HG02852 (cell line): ENCODE measurements around the gene SPRED2.
"Not testable (repeated sequence)": the region's sequence is repeated elsewhere in the genome, so short reads cannot be mapped to it uniquely, and the experiment has no call there.

Source experiments
- ATAC-seq: cut with Tn5 transposase; IDR thresholded peaks from one replicate; pipeline ENCODE4 v1.9.1; 2021; ENCODE audit warnings: mild to moderate bottlenecking, moderate library complexity; ENCODE audit not compliant: unreplicated experiment

The SPRED2 gene

DNA sequence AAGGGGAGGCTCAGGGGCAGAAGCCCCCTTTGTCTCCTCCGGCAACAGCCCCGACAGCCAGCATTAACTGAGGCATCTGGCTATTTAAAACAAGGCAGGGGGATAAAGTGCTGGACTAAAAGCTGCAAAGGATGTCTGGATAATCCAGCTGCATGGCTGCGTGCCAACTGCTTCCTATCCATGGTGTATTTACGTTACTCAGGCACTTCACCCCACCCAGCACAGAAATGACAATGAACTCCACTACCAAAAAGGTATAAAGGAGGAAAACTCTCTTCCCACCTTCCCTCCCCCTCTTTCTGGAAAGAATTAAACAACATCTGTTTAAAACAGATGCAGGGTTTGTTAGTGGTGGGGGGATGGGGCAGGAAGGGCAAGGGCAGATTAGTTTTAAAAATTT lies 82.5 kb downstream of the SPRED2 start:
- ATAC-seq, result no peak

DNA sequence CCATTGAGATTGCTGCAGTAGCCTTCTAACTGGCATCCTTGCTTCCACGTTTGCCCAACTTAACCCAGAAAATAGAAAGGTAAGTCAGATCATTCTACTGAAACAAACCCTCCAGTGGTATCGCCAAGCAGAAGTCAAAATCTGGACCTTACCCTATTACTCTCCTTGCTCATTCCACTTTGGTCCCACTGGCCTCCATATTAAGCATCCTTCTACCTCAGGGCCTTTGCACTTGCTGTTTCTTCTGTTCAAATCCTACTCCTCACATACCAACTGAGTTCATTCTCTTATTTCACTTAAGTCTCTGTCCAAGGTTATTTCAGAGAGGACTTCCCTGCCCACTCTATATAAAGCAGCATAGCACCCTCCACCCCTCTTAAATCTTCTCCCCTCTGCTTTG lies 84.5 kb downstream of the SPRED2 start:
- no peak for ATAC-seq

DNA sequence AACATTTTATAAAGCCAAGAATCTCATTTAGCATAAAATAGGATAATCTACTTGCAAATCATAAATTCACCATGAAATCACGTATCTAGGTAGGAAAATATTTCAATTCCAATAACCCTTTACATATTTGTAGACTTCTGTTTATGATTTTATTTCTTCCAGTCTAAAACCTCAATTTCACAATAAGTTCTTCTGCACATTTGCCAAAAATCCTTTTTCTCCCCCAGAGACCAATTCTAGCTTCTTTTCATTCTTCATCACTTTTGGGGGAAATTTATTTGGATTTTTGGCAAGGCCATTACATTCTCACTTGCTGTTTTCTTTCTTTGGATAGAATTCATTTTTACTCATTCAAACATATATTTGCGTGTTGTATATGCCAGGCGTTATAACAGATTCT lies 86.8 kb downstream of the SPRED2 start:
- ATAC-seq, result no peak

DNA sequence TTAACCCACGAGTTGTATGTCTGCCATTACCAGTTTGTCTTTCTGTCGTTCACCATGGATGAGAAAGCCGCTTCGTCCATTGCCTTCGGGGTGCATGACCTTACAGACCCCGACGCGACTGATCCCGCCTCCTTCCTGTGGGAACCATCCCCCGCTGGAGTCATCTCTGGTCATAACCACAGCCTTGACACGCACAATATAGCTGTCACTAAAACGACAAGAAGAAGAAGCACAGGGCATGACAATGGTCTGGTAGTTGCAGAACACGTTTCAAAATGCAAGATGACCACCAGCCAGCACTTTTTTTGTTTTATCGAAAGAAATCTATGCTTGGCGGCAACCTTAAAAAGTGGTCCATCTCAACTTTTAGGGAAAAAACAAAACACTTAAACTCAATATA lies 87.7 kb downstream of the SPRED2 start:
- ATAC-seq, result no peak

DNA sequence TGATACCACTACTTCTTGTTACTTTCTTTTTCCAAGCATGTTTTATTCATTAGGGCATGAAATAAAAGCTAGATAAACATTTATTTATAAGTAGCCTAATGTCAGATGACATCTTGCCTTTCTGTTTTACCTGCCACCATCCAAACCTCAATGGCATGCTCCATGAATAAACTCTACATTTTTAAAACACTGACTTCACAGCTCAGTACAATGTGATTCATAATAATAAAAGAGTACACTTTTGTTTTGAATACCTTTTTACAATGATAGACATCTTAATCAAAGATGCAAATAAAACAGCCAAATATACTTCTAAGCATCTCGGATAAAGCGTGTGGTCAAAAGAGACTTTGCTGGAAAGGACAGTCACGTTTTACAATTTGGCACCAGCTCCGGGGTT lies 88.2 kb downstream of the SPRED2 start:
- ATAC-seq, result no peak

DNA sequence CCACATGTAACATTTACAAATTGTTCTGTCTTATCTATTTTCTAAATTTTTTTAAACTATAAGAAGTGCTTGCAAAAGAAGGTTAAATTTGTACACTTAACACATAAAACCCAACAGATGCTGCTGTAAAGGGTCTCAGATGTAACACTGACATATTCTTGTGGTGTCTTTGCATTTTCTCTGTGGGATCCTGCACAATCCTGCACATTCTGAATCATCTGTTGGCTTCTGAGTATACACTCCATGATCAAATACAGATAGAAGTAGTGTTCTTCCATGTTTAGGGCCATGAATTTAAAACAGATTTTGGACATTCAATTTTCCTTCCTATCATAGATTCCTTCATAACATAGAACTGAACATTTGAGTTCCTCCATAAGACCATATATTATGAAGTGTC lies 89.0 kb downstream of the SPRED2 start:
- no peak for ATAC-seq

DNA sequence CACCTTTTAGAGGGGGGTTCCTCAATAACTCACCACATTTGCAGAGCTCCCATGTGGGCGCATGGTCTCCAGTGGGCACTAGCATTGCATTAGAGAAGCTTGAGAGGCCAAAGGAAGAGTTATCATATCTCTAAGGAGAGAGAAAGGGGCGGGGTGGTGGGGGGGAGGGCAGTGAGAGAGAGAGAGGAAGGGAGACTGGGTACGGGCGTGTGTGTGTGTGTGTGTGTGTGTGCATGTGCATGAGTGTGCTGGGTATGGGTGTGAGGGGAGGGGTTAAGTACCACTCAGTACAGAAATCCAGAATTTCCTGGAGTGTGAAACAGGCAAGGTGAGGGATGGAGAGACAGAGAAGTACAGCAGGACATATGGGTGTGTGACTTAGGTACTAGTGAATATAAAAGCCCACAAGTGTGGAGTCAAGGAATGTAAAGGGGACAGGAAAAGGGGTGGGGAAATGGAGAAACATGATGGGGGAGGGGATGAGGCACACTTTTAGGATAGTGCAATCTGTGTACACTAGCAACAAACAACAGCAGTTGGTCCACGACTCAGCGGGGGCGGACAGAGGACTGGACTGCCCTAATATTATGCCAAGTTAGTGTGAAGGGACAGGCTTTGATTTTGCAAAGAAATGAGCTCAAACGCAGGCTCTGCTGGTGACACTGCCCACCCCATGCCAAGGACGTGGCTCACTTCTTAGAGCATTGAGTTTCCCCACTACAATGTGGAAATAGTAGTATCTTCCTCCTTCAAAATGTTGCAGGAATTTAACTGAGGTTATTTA lies 91.3 kb downstream of the SPRED2 start:
- no peak for ATAC-seq

DNA sequence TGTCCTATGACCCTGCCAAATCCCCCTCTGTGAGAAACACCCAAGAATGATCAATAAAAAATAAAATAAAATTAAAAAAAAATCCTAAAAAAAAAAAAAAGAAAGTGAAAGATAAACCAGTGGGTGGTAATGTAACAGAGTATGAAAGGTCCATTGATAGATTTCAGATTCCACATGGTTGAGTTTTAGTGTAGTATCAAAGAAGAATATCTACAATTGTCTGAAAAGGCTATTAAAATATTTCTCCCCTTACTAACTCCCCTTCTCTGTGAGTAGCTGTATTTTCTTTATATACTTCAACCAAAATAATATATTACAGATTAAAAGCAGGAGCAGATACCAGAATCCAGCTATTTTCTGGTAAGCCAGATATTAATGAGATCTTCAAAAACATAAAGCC lies 92.8 kb downstream of the SPRED2 start:
- no peak for ATAC-seq

DNA sequence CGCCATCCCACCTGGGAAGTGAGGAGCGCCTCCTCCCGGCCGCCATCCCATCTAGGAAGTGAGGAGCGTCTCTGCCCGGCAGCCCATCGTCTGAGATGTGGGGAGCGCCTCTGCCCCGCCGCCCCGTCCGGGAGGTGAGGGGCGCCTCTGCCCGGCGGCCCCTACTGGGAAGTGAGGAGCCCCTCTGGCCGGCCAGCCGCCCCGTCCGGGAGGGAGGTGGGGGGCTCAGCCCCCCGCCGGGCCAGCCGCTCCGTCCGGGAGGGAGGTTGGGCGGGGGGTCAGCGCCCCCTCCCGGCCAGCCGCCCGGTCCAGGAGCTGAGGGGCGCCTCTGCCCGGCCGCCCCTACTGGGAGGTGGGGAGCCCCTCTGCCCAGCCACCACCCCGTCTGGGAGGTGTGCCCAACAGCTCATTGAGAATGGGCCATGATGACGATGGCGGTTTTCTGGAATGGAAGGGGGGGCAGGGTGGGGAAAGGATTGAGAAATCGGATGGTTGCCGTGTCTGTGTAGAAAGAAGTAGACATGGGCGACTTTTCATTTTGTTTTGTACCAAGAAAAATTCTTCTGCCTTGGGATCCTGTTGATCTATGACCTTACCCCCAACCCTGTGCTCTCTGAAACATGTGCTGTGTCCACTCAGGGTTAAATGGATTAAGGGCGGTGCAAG lies 93.4 kb downstream of the SPRED2 start:
- ATAC-seq, result not testable (repeated sequence)

DNA sequence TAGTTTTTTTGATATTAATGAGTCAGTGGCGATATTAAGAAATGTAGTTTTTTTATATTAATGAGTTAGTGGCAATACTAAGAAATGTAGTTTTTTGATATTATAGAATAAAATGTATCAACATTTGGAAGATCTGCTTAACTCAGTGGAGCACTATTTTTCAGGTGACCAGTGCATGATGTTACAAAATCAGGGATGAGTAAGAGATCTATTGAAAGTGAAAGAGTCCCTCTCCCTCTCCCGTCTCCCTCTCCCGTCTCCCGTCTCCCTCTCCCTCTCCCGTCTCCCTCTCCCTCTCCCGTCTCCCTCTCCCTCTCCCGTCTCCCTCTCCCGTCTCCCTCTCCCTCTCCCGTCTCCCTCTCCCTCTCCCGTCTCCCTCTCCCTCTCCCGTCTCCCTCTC lies 94.5 kb downstream of the SPRED2 start:
- ATAC-seq, result not testable (repeated sequence)

DNA sequence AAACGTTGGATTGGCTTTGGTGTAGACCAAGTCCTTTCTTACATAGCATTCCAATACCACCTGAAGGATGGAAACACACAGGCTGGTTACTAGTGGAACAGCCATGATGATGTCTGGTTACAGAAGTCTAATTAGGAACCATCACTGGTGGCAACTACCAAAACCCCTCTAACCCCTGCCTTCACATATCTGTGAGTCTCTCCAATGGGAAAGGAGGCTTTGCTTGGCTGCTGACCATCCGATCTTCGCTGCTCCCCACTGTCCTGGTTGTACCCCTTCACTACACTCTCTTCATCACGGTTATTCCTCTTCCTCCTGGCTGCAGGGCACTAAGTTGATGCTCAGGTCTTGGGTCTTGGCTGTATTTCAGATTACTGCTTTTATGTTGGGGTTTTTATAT lies 97.7 kb downstream of the SPRED2 start:
- ATAC-seq, result no peak

DNA sequence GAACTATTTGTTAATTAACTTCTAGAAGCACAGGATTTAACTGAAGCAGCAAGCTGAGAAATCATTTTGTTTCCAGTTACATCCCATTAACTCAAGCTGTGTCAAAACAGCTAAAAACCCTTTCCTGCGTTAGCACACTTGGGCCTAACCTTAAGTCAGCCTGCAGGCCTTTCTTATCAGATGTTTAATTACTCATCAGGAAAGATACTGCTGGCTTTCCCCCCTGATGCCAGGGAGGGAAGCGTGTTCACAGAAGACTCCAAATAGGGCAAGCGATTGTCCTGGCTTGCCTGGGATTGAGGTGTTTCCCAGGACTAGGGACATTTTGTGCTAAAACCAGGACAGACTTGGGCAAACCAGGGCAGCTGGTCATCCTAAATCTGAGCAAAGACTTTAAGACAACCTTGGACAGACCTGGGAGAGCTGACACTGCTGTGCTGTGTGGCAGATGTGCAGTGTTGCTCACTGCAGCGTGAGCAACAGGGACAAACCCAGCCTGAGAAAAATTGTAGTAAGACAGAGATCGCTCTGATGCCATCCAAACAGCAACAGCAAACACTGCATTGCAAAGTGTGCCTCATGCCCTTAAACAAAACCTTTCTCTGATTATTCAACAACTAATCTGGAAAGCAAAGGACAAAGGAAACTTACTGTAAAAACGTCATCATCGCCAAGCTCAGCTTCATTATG lies 100.9 kb downstream of the SPRED2 start:
- no peak for ATAC-seq

DNA sequence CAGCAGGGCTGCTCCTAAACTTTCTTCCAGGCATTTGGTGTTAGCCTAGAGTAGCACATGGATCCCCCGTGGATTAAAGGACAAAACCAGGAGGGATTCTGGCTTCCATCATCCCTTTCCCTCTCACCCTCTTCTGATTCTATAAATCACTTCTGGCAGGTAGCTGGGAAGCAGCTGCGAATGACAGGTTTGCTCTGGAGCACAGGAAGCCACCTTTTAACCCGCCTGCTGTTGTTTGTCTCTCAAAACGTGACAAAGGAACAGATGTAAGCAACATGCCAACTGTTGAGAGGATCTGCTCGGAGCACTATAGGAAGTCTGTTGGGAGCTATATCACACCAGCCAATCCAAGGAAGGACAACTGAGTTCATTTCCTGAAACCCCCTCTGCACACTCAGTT lies 102.9 kb downstream of the SPRED2 start:
- no peak for ATAC-seq

DNA sequence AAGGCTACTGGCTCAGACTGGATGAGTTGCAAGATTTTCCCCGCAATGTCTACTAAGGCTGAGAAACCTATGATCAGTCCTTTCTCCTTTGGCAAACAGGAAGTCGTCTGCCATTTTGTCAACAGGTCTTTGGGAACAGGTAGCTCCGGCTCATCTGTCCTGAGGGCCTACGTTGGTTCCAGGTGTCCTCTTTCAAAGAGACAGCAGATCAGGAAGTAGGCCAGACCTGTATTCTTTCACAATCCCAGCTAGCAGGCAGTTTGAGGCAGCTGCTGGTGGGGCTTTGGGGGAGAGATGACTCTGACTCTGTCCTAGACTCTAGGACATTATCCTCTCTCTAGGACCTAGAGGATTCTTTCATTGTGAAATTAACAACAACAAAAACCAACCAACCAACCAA lies 106.1 kb downstream of the SPRED2 start:
- ATAC-seq, result no peak

DNA sequence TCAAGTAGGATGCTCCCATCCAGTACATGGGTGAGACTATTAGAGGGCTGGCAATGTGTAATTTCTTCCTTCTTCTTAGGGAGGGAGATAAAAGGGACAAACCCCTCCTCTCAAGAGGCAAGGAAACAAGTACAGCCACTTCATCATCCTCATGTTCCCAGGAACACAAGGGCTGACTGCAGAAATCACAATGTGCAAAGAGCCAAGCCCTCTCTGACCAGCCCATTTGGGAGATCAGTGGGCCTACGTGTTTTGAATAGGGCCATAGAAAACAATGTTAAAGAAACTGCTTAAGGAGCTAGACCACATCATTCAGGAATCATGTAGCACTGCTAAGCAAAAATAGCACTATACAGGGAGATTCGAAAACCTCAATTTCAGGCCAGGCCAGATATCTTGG lies 107.3 kb downstream of the SPRED2 start:
- ATAC-seq, result no peak

DNA sequence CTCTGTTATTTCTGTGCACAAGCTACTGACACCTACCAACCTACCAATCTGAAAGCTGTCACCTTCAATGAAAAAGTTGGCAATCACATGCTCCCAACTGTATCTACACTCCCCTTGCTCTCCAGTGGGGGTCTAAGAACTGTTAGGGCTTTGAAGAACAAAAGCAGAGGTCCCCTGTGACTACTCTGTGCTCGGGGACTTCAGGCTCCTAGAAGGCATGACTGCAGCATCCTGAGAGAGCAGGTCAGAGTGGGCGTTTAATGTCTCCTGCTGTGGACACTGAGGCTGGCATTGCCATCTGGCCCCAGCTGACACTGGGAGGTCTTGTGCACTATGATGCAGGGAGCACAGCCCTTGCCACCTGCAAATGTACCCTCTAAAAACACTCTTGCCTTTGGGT lies 111.5 kb downstream of the SPRED2 start:
- ATAC-seq, result no peak

DNA sequence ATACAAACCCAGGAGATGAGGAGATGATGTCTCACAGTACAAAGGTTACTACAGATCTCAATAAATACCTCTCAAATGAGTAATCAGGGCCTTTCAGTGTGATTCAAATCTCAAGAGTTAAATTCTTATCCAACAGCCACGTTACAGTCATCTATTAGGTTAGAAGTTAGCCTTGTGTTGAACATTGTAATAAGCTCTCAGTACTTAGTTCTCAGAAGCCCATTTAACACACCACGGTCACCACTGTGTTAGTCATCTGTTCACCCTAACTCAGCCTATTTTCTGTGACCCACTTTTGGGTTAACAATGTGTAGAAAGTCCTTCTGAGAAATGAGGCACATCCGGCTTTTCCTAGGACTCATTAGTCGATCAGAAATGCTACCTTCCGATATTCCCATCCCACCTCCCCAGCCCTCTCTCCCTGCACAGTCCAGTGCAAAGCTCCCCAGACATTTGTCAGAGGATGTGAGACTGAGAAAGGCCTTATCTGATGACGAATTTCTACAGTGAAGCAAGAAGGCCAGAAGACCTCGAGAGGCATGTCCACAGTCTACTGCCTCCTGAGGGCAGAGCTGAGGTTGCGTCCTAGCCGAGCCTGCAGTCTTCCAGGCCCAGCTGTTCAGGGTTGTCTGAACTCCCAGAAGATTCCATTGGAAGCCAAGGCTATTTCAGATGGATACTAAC lies 112.2 kb downstream of the SPRED2 start:
- ATAC-seq, result peak; percentile 64

DNA sequence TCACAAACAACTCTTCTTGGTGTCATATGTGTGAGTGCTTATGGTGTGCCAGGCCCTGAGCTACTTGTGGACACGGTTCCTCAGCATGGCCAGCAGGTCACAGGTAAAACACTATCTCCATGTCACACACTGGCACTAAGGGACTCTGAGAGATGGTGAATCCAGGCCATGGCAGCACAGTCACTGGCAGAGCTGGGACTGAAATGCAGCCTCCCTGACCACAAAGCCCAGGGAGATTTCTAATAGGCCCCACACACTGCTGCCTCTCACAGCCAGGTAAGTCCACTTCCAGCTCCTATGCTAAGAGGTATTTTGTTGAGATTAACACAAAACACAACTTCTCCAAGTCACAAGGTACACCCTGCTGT lies 112.7 kb downstream of the SPRED2 start:
- peak; percentile 1 for ATAC-seq

DNA sequence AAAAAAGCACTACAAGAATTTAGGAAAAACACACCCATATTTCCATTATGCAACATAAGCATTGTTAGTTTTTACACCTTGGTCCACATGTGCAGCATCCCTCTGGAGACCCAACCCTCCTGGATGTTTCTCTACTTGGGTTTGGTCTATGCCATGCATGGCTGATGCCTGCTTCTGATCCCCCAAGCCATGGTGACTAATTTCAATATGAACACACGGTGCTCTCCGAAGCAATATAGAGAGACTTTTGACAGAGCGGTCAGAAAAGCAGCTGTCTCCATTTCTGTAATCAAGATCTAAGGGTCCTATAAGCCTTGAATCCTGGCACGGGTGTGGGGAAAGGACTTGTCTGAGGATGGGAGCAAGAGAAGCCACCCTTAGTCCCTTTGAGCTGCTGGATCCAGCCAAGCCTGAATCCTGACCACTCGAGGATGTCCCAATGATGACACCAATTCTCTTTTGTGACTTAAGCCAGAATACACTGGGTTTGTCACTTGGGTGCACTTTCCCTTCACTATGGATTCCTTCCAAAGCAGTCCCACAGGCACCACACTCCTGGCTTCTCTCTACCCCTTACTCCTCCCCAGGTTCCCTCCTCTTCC lies 113.2 kb downstream of the SPRED2 start:
- no peak for ATAC-seq

DNA sequence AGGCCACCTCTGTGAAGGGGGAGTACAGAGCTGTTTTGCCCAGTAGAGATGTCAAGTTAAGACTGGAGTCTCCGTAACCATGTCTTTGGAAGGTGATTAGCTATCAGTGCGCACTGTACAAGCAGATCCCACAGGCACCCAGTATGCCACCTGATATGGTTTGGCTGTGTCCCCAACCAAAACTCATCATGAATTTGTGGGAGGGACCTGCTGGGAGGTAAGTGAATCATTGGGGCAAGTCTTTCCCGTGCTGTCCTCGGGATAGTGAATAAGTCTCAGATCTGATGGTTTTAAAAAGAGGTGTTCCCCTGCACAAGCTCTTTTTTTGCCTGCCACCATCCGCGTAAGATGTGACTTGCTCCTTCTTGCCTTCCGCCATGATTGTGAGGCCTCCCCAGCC lies 114.6 kb downstream of the SPRED2 start:
- no peak for ATAC-seq

DNA sequence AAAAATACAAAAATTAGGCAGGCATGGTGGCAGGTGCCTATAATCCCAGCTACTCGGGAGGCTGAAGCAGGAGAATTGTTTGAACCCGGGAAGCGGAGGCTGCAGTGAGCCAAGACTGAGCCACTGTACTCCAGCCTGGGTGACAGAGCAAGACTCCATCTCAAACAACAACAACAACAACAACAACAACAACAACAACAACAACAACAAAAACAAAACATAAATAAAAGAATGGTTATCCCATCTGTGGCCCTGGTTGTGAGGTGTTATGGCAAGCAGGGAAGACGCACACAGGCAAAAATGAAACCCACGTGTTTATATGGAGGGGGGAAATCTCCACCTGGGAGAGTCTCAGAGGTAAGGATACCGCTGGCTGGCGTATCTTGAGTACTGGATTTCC lies 115.0 kb downstream of the SPRED2 start:
- ATAC-seq, result not testable (repeated sequence)
